ENCODE measurements around the gene NAP1L1. TPM values are rescaled to one million over a fixed set of nuclear protein-coding genes. Genes with fewer than 3 reads are reported as not detected.

The NAP1L1 gene
- total RNA-seq, 1 experiment from 2014 or later: 946 TPM

DNA sequence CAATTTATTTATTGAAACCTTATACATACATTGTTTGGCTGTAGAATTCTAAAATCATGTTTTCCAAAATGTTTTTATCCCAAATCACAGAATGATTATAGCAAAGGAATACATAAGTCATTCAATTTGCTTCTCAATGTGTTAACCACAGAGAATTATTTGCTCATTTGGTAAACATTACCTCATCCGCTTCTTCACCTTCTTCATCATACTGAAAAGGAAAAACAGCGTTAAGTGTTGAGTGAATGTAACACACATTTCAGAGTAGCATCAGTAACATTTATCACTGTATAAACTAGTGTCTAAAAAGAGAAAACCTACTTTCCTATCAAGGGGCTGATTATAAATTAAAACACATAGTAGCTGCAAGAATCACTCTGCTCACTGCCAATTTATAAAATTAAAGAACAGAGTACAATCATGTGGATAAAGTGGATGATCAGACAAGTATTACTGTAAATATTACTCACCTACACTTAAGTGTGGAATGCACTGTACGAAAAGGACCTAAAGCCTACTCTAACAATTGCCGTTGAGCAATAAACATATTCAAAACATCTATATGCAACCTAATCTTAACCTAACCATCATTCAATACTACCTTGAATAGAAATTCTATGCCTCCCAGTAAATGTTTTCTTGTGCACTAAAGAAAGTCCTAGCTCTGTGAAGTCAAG, 34.8 kb downstream of the NAP1L1 start:
- ATAC-seq (no peak), DNase-seq (ENCODE audit: low spot score) (no peak)
- ChIA-PET POLR2A (no interaction called here), CTCF (no interaction called here)
- H3K4me3 Mint-ChIP-seq: no peak overlapping the region
- no peaks in the 10 kb centered on the region for H3K27me3 Mint-ChIP-seq (ENCODE audit: low read depth)
- H3K4me1 Mint-ChIP-seq: peaks cover 7% of the 10 kb centered on the region
- TF ChIP-seq, protein P1, sequence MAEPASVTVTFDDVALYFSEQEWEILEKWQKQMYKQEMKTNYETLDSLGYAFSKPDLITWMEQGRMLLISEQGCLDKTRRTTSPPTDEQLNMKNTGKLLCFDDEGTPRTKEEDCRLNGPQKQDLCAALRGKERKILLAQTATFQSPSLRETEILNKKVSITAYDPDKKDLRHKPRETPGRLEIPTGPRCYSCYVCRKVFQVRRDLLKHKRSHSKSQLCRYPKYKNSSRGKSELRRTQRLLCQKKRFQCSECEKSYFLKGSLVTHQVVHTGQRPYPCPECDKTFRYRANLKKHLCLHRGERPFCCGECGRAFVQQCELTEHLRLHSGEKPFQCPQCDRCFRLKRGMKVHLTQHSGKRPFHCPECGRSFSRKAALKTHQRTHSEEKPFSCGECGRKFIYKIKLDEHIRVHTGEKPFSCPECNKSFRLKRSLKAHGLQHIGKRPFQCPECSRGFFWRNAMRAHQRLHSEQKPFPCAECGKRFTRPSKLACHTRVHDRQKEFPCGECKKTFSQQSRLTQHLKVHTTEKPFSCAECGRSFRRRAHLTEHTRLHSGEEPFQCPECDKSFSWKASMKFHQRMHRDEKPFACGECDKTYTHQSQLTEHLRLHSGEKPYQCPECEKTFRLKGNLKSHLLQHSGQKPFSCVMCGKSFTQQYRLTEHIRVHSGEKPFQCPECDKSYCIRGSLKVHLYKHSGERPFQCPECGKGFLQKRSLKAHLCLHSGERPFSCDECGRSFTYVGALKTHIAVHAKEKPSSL (CRISPR knock-in tag; conservative IDR thresholded peaks at IDR 0.05): no peak
- TF ChIP-seq ZNF138 (CRISPR knock-in tag; conservative IDR thresholded peaks at IDR 0.05) (no peak), ZNF671 (CRISPR knock-in tag; IDR thresholded peaks at IDR 0.05) (no peak), ESRRA (CRISPR knock-in tag; IDR thresholded peaks at IDR 0.05; ENCODE audit: borderline replicate concordance) (no peak)
- TF ChIP-seq, protein P2, sequence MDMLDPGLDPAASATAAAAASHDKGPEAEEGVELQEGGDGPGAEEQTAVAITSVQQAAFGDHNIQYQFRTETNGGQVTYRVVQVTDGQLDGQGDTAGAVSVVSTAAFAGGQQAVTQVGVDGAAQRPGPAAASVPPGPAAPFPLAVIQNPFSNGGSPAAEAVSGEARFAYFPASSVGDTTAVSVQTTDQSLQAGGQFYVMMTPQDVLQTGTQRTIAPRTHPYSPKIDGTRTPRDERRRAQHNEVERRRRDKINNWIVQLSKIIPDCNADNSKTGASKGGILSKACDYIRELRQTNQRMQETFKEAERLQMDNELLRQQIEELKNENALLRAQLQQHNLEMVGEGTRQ (CRISPR knock-in tag; IDR thresholded peaks at IDR 0.05): no peak
- TF ChIP-seq, protein P3, sequence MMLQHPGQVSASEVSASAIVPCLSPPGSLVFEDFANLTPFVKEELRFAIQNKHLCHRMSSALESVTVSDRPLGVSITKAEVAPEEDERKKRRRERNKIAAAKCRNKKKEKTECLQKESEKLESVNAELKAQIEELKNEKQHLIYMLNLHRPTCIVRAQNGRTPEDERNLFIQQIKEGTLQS (CRISPR knock-in tag; conservative IDR thresholded peaks at IDR 0.05): no peak
- TF ChIP-seq, protein P4, sequence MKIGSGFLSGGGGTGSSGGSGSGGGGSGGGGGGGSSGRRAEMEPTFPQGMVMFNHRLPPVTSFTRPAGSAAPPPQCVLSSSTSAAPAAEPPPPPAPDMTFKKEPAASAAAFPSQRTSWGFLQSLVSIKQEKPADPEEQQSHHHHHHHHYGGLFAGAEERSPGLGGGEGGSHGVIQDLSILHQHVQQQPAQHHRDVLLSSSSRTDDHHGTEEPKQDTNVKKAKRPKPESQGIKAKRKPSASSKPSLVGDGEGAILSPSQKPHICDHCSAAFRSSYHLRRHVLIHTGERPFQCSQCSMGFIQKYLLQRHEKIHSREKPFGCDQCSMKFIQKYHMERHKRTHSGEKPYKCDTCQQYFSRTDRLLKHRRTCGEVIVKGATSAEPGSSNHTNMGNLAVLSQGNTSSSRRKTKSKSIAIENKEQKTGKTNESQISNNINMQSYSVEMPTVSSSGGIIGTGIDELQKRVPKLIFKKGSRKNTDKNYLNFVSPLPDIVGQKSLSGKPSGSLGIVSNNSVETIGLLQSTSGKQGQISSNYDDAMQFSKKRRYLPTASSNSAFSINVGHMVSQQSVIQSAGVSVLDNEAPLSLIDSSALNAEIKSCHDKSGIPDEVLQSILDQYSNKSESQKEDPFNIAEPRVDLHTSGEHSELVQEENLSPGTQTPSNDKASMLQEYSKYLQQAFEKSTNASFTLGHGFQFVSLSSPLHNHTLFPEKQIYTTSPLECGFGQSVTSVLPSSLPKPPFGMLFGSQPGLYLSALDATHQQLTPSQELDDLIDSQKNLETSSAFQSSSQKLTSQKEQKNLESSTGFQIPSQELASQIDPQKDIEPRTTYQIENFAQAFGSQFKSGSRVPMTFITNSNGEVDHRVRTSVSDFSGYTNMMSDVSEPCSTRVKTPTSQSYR (CRISPR knock-in tag; IDR thresholded peaks at IDR 0.05): no peak
- H3K27ac Mint-ChIP-seq: no peak overlapping the region
- H3K36me3 Mint-ChIP-seq: peaks cover 75% of the 10 kb centered on the region
- H3K9me3 Mint-ChIP-seq: no peaks in the 10 kb centered on the region

DNA sequence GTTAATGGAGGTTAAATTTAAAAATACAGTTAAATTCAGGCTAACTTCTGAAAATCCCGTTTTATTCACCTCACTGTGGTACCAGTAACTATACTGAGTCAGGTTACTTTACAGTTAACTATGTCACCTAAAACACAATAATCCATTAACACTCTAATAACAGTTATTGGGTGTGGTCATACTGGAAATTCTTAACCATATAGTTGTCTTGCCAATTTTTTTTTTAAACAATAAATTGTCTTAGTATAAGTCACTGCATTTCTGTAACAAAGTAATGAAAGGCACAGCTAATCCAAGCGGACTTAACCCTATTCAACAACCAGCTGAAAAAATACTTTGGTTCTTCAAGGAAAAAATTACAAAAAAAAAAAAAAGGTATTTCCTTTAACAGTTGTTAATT, 36.7 kb downstream of the NAP1L1 start:
- peaks cover 66% of the 10 kb centered on the region for H3K36me3 Mint-ChIP-seq
- no peaks in the 10 kb centered on the region for H3K9me3 Mint-ChIP-seq
- POLR2A ChIA-PET: no interaction called here
- no peak overlapping the region for H3K27ac Mint-ChIP-seq
- CTCF ChIA-PET: interaction anchor here (0.7 kb wide), 1 partner anchor 21 kb away, joined by 3 read pairs; no protein-coding TSS in a partner anchor
- H3K4me3 Mint-ChIP-seq: no peak overlapping the region
- TF ChIP-seq MXD4 (CRISPR knock-in tag; IDR thresholded peaks at IDR 0.05; ENCODE audit: borderline replicate concordance) (no peak), ZNF396 (CRISPR knock-in tag; IDR thresholded peaks at IDR 0.05; ENCODE audit: borderline replicate concordance) (no peak), ESRRA (CRISPR knock-in tag; IDR thresholded peaks at IDR 0.05; ENCODE audit: borderline replicate concordance) (no peak), FOXJ3 (CRISPR knock-in tag; IDR thresholded peaks at IDR 0.05; ENCODE audit: borderline replicate concordance) (no peak)
- TF ChIP-seq, protein P3 (CRISPR knock-in tag; conservative IDR thresholded peaks at IDR 0.05): no peak
- TF ChIP-seq, protein P5, sequence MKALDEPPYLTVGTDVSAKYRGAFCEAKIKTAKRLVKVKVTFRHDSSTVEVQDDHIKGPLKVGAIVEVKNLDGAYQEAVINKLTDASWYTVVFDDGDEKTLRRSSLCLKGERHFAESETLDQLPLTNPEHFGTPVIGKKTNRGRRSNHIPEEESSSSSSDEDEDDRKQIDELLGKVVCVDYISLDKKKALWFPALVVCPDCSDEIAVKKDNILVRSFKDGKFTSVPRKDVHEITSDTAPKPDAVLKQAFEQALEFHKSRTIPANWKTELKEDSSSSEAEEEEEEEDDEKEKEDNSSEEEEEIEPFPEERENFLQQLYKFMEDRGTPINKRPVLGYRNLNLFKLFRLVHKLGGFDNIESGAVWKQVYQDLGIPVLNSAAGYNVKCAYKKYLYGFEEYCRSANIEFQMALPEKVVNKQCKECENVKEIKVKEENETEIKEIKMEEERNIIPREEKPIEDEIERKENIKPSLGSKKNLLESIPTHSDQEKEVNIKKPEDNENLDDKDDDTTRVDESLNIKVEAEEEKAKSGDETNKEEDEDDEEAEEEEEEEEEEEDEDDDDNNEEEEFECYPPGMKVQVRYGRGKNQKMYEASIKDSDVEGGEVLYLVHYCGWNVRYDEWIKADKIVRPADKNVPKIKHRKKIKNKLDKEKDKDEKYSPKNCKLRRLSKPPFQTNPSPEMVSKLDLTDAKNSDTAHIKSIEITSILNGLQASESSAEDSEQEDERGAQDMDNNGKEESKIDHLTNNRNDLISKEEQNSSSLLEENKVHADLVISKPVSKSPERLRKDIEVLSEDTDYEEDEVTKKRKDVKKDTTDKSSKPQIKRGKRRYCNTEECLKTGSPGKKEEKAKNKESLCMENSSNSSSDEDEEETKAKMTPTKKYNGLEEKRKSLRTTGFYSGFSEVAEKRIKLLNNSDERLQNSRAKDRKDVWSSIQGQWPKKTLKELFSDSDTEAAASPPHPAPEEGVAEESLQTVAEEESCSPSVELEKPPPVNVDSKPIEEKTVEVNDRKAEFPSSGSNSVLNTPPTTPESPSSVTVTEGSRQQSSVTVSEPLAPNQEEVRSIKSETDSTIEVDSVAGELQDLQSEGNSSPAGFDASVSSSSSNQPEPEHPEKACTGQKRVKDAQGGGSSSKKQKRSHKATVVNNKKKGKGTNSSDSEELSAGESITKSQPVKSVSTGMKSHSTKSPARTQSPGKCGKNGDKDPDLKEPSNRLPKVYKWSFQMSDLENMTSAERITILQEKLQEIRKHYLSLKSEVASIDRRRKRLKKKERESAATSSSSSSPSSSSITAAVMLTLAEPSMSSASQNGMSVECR (CRISPR knock-in tag; IDR thresholded peaks at IDR 0.05; ENCODE audit: borderline replicate concordance): no peak
- TF ChIP-seq, protein P6, sequence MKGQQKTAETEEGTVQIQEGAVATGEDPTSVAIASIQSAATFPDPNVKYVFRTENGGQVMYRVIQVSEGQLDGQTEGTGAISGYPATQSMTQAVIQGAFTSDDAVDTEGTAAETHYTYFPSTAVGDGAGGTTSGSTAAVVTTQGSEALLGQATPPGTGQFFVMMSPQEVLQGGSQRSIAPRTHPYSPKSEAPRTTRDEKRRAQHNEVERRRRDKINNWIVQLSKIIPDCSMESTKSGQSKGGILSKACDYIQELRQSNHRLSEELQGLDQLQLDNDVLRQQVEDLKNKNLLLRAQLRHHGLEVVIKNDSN (CRISPR knock-in tag; IDR thresholded peaks at IDR 0.05): no peak
- TF ChIP-seq, protein P7, sequence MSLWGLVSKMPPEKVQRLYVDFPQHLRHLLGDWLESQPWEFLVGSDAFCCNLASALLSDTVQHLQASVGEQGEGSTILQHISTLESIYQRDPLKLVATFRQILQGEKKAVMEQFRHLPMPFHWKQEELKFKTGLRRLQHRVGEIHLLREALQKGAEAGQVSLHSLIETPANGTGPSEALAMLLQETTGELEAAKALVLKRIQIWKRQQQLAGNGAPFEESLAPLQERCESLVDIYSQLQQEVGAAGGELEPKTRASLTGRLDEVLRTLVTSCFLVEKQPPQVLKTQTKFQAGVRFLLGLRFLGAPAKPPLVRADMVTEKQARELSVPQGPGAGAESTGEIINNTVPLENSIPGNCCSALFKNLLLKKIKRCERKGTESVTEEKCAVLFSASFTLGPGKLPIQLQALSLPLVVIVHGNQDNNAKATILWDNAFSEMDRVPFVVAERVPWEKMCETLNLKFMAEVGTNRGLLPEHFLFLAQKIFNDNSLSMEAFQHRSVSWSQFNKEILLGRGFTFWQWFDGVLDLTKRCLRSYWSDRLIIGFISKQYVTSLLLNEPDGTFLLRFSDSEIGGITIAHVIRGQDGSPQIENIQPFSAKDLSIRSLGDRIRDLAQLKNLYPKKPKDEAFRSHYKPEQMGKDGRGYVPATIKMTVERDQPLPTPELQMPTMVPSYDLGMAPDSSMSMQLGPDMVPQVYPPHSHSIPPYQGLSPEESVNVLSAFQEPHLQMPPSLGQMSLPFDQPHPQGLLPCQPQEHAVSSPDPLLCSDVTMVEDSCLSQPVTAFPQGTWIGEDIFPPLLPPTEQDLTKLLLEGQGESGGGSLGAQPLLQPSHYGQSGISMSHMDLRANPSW (CRISPR knock-in tag; conservative IDR thresholded peaks at IDR 0.05; ENCODE audit: low read depth): no peak
- ATAC-seq (no peak), DNase-seq (ENCODE audit: low spot score) (no peak)
- H3K4me1 Mint-ChIP-seq: no peaks in the 10 kb centered on the region
- no peaks in the 10 kb centered on the region for H3K27me3 Mint-ChIP-seq (ENCODE audit: low read depth)

Data from WTC11 (cell line).